GM18870 (cell line): ENCODE measurements around the gene AMPH.
A peak's percentile ranks its signal among the peaks of the same experiment; 100 is the strongest.
"Not testable (repeated sequence)": the region's sequence is repeated elsewhere in the genome, so short reads cannot be mapped to it uniquely, and the experiment has no call there.

Source experiments
- ATAC-seq: cut with Tn5 transposase; IDR thresholded peaks from one replicate; pipeline ENCODE4 v1.9.1; 2021; ENCODE audit warnings: moderate library complexity; ENCODE audit not compliant: unreplicated experiment

Gene AMPH

DNA sequence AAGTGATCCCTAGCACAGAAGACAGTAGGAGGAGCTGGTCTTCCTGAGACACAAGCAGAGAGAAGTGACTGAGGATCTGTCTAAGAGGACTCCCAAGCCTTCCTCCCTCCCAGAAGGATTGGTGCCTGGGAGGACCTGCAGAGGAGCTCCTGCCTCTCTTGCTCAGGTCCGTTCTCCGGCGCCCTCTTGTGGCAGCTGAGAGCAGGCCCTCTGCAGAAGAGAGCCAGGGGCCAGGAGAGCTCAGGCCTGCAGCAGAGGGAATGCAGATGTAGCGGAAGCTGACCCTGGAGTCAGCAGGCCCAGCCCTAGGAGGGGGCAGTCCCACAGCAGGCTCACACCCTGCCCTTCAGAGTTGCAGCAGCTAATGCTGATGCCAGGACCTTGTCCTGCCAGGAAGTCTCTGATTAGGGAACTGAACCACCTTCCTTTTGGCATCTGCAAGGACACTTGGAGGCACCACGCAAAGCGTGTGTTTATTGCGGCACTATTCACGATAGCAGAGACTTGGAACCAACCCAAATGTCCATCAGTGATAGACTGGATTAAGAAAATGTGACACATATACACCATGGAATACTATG, 276.8 kb downstream of the AMPH start:
- not testable (repeated sequence) for ATAC-seq

DNA sequence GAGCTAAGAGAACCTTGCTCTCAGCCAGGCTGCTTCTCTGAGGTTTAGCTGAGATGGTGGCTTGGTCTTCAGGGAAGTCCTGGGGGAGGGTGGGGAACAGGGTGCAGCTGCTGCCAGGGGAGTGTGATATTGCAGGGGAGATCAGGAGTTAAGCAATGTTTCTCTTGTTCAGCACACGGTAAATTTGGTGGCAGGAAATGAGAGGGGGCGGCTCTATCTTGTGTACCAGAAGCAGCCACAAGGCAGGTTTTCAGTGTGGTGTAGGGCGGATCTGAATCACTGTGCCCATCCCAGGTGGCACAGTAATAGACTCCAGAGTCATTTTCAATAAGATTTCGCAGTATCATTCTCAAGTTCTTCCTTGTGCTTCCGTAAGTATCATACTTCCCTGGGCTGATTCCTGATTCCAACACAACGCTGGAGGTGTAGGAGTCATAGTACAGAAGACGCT, 277.7 kb downstream of the AMPH start:
- ATAC-seq: not testable (repeated sequence)

DNA sequence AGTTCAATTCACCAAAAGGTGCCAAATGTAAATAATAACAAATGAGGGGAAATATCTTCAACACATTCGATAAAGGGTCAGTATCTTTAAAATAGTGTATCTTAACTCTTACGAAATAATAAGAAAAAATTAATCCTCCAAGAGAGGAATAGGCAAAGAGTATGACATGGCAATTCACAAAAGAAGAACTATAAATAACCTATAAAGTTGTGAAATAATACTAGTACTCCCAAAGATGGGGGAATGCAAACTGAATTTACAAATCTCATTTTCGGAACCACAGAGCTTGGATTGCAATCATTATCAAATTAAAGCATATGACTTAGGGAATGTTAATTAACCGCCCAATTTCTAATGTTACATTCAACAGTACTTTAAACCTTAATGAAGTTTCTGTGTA, 279.6 kb downstream of the AMPH start:
- ATAC-seq: no peak

- not testable (repeated sequence) for ATAC-seq
Observed at GRCh38 chr7:38350777-38351176, 280.4 kb downstream of the AMPH start.

GRCh38 chr7:38349869-38350583, 281.1 kb downstream of the AMPH start:
- ATAC-seq: peak; percentile 85

GRCh38 chr7:38349126-38349795, 281.9 kb downstream of the AMPH start:
- ATAC-seq: peak; percentile 50

DNA sequence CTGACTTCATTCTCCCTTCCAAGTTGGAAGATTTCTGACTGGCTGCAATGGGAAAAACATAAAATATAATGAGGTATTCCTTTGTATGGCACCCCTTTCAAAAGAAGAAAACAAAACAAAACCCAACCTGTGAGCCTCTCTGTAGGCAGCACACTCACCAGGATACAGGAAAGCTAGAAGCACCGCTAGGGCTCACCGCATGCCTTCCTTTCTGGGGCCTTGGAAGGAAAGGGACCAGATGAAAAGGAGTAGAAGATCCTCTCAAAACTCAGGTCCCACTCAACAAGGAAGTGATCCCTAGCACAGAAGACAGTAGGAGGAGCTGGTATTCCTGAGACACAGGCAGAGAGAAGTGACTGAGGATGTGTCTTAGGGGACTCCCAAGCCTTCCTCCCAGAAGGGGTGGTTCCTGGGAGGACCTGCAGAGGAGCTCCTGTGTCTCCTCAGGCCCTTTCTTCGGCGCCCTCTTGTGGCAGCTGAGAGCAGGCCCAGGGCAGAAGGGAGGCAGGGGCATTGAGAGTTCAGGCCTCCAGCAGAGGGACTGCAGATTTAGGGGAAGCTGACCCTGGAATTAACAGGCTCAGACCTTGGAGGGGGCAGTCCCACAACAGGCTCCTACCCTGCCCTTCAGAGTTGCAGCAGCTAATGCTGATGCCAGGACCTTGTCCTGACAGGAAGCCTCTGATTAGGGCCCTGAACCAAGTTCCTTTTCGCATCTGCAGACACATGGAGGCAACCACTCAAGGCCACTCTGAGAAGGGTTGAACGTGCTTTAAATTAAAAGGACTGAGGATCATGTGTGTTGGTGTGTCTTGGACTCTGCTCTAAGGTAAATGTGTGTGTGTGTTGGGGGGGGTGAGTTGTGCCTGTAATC, 285.6 kb downstream of the AMPH start:
- ATAC-seq: not testable (repeated sequence)

DNA sequence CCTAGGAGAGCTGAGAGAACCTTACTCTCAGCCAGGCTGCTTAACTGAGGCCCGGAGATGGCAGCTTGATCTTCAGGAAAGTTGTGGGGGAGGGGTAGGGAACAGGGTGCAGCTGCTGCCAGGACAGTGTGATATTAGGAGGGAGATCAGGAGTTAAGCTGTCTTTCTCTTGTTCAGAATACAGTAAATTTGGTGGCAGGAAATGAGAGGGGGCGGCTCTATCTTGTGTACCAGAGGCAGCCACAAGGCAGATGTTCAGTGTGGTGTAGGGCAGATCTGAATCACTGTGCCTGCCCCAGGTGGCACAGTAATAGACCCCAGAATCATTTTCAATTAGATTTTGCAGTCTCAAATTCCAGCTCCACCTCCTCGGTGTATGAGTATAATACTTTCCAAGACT, 286.4 kb downstream of the AMPH start:
- ATAC-seq: not testable (repeated sequence)

DNA sequence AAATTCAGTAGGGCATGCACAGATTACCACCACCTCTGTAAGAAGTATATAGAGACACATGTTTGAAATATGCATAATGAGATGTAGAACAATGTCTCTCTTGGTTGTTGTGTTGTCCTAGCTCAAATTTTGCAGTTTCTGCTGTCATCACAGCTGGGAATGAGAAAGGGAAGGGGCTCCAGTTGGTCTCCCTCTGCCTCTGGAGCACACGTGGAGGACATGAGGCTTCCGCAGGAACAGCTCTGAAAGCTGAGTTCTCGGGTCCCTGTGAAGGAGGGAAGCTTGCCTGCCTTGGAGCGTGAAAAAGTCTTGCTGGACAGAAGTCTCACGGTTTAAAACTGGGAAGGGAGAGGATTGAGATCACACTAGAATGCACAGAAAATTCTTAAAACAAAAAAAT, 289.0 kb downstream of the AMPH start:
- not testable (repeated sequence) for ATAC-seq

GRCh38 chr7:38341172-38341705, 289.9 kb downstream of the AMPH start:
- peak; percentile 38 for ATAC-seq

DNA sequence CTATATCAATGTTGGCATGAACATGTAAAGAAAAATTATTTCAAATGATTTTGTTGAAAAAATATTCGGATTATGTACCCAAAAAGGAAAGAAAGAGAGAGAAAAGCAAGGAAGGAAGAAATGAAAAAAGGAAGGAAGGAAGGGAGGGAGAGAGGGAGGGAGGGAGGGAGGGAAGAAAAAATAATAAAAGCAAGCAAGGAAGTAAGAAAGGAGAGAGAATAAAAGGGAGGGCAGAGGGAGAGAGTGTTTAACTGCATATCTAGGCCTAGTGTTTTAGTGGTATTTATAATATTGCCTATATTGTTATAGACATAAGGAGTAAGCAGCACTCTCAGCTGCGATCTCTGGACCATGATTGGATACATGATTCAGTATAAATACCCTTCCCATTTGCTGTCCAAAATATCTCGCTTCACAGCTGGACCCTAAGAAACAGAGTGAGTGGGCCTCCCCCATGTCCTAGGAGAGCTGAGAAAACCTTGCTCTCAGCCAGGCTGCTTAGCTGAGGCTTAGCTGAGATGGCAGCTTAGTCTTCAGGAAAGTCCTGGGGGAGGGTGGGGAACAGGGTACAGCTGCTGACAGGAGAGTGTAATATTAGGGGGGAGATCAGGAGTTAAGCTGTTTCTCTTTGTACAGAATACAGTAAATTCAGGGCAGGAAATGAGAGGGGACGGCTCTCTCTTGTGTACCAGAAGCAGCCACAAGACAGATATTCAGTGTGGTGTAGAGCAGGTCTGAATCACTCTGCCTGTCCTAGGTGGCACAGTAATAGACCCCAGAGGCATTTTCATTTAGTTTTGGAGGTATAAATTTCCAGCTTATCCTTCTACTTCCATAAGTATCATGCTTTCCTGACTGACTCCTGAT, 291.0 kb downstream of the AMPH start:
- no peak for ATAC-seq

DNA sequence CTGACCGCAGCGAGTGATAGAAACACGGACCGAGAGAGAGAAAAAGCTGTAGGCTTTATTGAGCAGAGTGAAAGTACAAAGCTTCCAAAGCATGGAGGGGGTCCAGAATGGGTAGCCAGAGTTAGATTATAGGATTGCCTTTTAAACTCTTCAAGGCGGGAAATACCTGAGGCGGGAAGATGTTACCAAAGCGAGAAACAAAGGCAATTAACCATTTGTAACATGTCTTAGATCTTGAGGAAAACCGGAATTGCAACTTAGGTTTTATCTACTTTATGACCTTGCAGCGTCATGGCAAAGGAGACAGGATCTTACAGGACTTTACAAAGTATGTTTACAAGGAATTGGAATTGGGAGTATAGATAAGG, 295.0 kb downstream of the AMPH start:
- not testable (repeated sequence) for ATAC-seq

GRCh38 chr7:38335492-38336147, 295.6 kb downstream of the AMPH start:
- peak; percentile 85 for ATAC-seq

GRCh38 chr7:38335128-38335491, 296.1 kb downstream of the AMPH start:
- no peak for ATAC-seq

DNA sequence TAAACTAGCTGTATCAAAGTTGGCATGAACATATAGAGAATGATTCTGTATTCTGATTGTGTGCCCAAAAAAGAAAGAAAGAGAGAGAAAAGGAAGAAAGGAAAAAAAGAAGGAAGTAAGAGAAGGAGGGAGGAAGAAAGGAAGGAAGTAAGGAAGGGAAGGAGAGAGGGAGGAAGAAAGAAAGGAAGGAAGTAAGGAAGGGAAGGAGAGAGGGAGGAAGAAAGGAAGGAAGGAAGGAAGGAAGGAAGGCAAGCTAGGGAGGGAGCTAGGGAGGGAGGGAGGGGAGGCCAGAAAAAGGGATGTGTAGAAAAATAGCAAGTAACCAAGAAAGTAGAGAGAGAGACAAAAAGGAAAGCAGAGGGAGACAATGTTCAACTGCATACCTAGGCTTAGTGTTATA, 297.0 kb downstream of the AMPH start:
- no peak for ATAC-seq
